ENCODE results near the gene FIBIN. TPM values are rescaled to one million over a fixed set of nuclear protein-coding genes. Genes with fewer than 3 reads are reported as not detected.

FIBIN gene
- total RNA-seq, 3 donors from 2014 or later (not counting 1 experiment from before 2014, with no cell fraction given) = not detected

DNA sequence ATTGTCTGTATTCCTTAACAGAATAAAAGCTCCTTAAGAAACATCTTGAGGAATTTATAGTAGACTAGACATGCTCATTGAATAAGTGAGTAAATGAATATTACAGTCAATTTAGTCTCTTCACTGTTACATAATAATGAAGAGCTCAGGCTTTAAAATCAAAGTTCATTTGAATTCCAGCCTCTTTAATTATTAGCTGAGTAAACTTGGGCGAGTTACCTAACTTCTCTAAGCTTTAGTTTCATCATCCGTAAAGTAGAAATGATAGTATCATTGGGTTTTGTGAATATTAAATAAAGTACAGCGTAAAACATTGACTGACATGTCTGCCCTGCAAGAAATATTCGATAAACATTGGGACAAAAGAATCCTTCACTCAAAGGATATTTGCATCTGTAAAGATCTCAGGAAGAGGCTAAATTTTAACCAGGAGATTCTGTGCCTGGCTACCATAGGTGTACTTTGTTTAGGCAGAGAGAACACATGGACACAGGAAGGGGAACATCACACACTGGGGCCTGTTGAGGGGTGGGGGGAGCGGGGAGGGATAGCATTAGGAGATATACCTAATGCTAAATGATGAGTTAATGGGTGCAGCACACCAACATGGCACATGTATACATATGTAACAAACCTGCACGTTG is 31.5 kb downstream of the FIBIN start:
- Mint-ChIP-seq H3K36me3 (no peaks in the 10 kb centered on the region), H3K27ac (no peak overlapping the region), H3K4me1 (no peaks in the 10 kb centered on the region), H3K4me3 (no peak overlapping the region), H3K9me3 (peaks cover 5 to 9% of the 10 kb centered on the region in 2 donors), H3K27me3 (ENCODE audit: low read depth in 2 of 2) (no peaks in the 10 kb centered on the region)
- ATAC-seq (no peak), DNase-seq (no peak)
- TF ChIP-seq, protein P1, sequence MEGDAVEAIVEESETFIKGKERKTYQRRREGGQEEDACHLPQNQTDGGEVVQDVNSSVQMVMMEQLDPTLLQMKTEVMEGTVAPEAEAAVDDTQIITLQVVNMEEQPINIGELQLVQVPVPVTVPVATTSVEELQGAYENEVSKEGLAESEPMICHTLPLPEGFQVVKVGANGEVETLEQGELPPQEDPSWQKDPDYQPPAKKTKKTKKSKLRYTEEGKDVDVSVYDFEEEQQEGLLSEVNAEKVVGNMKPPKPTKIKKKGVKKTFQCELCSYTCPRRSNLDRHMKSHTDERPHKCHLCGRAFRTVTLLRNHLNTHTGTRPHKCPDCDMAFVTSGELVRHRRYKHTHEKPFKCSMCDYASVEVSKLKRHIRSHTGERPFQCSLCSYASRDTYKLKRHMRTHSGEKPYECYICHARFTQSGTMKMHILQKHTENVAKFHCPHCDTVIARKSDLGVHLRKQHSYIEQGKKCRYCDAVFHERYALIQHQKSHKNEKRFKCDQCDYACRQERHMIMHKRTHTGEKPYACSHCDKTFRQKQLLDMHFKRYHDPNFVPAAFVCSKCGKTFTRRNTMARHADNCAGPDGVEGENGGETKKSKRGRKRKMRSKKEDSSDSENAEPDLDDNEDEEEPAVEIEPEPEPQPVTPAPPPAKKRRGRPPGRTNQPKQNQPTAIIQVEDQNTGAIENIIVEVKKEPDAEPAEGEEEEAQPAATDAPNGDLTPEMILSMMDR (IDR thresholded peaks at IDR 0.05) = no peak
- intact Hi-C loops (cut with micrococcal nuclease) = no loop called here
- H3K27me3 ChIP-seq (ENCODE audit: control insufficient read depth, insufficient read depth, low read length) = no peaks in the 10 kb centered on the region
- no peaks in the 10 kb centered on the region for H3K36me3 ChIP-seq (ENCODE audit: control insufficient read depth, insufficient read depth, low read length)
- 83% methylated on average over 4 of the region's 6 CpGs for WGBS (ENCODE audit: insufficient coverage)
- no peak overlapping the region for H3K4me3 ChIP-seq (ENCODE audit: low read length)
- no peak overlapping the region for H3K27ac ChIP-seq (ENCODE audit: low read length)
- H3K4me1 ChIP-seq (ENCODE audit: control insufficient read depth, insufficient read depth, low read length) = no peaks in the 10 kb centered on the region
- no peaks in the 10 kb centered on the region for H3K9me3 ChIP-seq (ENCODE audit: control insufficient read depth, insufficient read depth, low read length)

DNA sequence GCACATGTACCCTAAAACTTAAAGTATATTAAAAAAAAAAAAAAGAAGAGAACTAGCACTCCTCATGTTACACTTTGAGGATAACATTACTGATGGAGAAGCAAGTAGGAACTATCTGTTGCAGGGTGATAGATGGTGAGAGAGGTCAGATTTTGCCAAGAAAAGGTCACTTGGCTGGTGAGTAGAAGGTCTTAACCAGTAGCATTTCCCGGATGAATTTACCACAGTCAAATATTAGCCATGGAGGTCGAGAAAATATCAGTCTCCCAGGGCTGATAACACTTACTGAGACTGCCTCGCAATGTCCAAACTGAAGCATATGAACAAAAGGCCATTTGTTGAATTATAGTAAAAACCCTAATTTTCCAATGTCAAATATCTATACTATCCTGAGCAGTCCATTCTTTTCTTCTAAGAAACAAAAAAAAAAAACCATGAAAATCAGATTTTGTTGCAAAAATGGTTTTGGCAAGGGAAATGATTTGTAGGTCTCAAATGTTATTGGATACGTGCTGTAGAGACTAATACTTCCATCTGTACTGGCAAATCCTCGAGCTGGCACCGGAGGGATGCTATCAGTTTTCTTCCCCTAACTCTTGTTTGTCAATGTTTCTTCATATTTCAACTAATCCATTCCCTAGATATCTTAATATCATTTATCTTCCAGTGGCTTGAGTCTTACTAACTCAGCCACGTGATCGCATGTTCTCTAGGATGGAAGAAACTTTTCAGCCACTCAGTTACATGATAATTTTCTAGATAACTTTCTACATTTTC is 32.2 kb downstream of the FIBIN start:
- no peak for ATAC-seq
- peaks cover 5 to 9% of the 10 kb centered on the region in 2 donors for H3K9me3 Mint-ChIP-seq
- intact Hi-C loops (cut with micrococcal nuclease) = no loop called here
- 83% methylated on average over 8 of the region's 8 CpGs for WGBS (ENCODE audit: insufficient coverage)
- no peaks in the 10 kb centered on the region for H3K27me3 Mint-ChIP-seq (ENCODE audit: low read depth in 2 of 2)
- no peak overlapping the region for H3K4me3 Mint-ChIP-seq
- DNase-seq = no peak
- no peak overlapping the region for H3K27ac Mint-ChIP-seq
- no peaks in the 10 kb centered on the region for H3K4me1 ChIP-seq (ENCODE audit: control insufficient read depth, insufficient read depth, low read length)
- H3K4me1 Mint-ChIP-seq = no peaks in the 10 kb centered on the region
- H3K9me3 ChIP-seq (ENCODE audit: control insufficient read depth, insufficient read depth, low read length) = peaks cover 2% of the 10 kb centered on the region
- H3K27ac ChIP-seq (ENCODE audit: low read length) = no peak overlapping the region
- H3K36me3 ChIP-seq (ENCODE audit: control insufficient read depth, insufficient read depth, low read length) = no peaks in the 10 kb centered on the region
- no peaks in the 10 kb centered on the region for H3K36me3 Mint-ChIP-seq
- TF ChIP-seq, protein P1 (IDR thresholded peaks at IDR 0.05) = no peak
- no peaks in the 10 kb centered on the region for H3K27me3 ChIP-seq (ENCODE audit: control insufficient read depth, insufficient read depth, low read length)
- H3K4me3 ChIP-seq (ENCODE audit: low read length) = no peak overlapping the region

DNA sequence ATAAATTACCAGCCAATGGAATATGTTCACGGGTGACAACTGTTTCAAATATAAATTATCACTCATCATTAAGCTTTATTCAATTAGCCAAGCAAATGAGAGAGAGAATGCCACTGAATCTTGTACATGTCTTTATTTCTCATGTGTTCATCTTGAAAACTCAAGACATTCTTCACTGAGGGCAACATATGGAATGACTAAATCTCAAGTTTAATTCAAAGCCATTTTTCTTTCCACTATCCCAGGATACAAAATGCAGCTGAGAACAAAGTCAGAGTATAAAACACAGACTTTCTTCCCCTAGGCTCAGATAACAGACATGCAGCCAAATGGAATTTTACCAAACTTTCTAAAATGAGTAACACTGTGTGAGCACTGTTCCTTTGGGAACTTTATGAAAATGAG is 34.7 kb downstream of the FIBIN start:
- Mint-ChIP-seq H3K4me3 (no peak overlapping the region), H3K4me1 (no peaks in the 10 kb centered on the region), H3K36me3 (peaks cover 8% of the 10 kb centered on the region), H3K9me3 (peaks cover 8 to 14% of the 10 kb centered on the region in 2 donors), H3K27me3 (ENCODE audit: low read depth in 2 of 2) (no peaks in the 10 kb centered on the region), H3K27ac (no peak overlapping the region)
- H3K36me3 ChIP-seq (ENCODE audit: control insufficient read depth, insufficient read depth, low read length) = no peaks in the 10 kb centered on the region
- 78% methylated on average over 1 of the region's 1 CpG for WGBS (ENCODE audit: insufficient coverage)
- H3K4me1 ChIP-seq (ENCODE audit: control insufficient read depth, insufficient read depth, low read length) = no peaks in the 10 kb centered on the region
- intact Hi-C loops (cut with micrococcal nuclease) = no loop called here
- peaks cover 11% of the 10 kb centered on the region for H3K9me3 ChIP-seq (ENCODE audit: control insufficient read depth, insufficient read depth, low read length)
- no peak for DNase-seq
- no peak overlapping the region for H3K4me3 ChIP-seq (ENCODE audit: low read length)
- H3K27me3 ChIP-seq (ENCODE audit: control insufficient read depth, insufficient read depth, low read length) = no peaks in the 10 kb centered on the region
- TF ChIP-seq, protein P1 (IDR thresholded peaks at IDR 0.05) = no peak
- H3K27ac ChIP-seq (ENCODE audit: low read length) = no peak overlapping the region
- no peak for ATAC-seq

Measured in natural killer cell (primary cell).